Measurements from ENCODE around the gene AGAP4.
"Not testable (repeated sequence)": the region's sequence is repeated elsewhere in the genome, so short reads cannot be mapped to it uniquely, and the experiment has no call there.

AGAP4 gene

DNA sequence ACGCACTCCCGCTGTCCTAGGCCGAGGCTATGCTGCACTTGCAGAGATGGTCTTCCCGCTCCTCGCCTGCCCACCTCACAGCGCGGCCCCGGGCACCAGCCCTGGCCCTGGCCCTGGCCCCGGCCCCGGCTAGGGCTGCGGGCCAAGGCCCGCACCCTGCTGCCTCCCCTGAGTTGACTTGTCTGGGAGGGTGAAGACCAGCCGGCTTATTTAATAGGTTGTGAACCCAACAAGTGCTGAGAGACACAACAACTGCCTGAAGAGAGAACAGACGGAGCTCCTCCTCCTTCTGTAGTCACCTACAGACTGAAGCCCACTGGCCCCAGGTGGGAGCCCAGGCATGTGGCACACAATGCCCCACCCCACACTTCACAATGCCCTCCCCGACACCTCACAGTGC lies at the start of gene AGAP4:
Gene AGAP4, minus strand, starts transcription at position 101 of the 400 bp plus-strand sequence. CDS start 153 bp downstream, outside the sequence.
- DNase-seq = not testable (repeated sequence)

DNA sequence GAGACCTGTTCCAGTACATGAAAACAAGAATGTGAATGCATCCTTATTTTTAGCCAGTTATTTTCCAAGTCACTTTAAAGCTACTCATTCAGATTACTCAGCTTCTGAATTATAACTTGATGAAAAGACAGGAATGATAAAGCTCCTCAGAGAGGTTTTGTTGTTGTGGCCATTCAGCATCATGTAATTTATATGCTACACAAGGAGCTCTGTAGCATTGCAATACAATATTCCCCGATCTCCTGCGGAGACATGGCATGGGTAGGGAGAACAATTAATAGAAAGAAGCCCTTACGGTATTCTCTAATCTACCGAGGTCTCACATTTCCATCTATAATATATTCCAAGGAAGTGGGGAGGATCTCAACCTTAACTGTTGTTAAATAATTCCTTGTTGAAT lies 43.4 kb upstream of the AGAP4 start:
- not testable (repeated sequence) for DNase-seq

DNA sequence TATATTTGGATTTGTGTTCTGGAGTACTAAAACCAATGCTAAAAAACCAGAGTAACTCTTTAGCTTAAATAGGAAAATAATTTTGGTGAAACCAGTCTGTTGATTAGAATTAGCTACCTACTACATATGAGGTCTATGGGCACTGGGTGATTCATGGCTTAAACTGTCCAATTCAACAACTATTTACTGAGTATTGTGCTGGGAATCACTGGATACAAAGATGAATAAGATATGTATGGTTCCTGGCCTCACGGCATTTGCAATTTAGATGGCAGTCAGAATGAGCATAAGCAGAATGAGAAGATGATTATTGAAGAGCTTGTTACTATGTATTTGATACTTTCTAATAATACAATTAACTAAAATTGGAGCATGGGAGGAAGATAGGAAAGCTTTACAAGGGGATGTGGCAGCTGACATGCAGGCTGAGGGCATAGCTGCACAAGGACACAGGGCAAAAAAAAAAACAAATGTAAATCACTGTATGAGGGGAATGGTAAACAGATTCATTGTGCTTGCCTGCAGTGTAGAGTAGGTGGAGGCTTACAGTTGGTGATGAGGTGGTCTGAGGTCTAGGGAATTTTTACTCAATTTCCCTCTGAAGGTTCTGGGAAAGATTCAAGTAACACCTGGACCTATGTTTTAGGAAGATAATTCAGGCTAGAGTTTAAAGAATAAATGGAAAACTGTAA lies 42.4 kb upstream of the AGAP4 start:
- DNase-seq = not testable (repeated sequence)

DNA sequence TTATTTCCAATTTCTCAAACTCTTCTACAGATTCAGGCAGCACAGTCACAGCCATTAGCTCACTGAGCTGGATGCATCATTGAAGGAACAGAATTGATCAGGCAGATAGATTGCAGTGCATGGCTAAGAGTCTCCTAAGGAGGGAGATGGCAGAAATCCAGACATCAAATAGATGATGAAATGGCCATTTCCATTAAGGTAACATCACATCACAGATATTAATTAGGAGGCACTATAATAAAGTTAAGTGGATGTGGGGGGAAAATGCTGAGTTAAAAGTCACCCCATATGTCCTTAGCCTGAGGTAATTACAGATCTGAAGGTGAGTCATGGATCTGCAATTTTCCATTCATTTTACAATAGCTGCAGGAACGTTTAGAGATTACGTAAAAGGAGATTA lies 35.6 kb upstream of the AGAP4 start:
- not testable (repeated sequence) for DNase-seq

DNA sequence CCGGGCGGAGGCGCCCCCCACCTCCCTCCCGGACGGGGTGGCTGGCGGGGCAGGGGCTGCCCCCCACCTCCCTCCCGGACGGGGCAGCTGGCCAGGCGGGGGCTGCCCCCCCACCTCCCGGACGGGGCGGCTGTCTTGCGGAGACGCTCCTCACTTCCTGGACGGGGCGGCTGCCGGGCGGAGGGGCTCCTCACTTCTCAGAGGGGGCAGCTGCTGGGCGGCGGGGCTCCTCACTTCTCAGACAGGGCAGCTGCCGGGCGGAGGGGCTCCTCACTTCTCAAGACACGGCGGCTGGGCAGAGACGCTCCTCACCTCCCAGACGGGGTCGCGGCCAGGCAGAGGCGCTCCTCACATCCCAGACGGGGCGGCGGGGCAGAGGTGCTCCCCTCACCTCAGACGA lies 18.1 kb upstream of the AGAP4 start:
- DNase-seq = not testable (repeated sequence)

DNA sequence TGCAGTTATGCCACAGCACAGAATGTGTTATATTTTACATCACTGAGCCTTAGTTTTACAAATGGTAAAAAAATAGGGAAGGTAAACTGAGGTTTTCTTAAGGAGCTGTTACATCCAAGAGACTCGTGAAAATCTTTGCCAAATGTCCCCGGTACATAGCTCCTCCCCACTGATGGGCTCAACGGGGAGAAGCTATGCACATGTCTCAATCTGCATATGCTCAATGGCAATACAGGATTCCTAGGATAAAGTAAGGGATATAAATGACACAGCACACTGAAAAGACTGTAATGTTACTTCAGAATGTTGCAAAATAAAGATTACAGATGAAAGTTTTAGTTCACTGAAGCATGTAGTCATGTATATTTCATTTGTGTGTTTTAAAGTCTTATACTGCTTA lies 17.0 kb upstream of the AGAP4 start:
- not testable (repeated sequence) for DNase-seq

DNA sequence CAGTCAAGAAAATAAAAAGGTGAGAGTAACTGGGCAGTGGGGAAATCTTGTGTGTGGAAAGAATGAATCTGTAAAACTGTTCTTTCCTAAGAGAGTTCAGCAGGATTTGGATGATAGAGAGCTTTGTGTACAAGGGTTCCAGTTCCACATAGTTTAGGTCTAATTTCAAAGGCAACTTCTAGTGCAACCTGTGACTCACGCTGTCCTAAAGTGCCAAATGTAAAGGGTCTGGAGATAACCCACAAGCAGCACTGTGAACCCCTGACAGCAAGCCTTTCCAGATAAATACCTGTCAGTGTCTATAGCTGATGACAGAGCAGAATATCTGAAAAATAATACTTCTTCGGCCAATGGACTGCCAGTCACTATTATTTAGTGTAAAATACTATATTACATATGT lies 16.3 kb upstream of the AGAP4 start:
- not testable (repeated sequence) for DNase-seq

DNA sequence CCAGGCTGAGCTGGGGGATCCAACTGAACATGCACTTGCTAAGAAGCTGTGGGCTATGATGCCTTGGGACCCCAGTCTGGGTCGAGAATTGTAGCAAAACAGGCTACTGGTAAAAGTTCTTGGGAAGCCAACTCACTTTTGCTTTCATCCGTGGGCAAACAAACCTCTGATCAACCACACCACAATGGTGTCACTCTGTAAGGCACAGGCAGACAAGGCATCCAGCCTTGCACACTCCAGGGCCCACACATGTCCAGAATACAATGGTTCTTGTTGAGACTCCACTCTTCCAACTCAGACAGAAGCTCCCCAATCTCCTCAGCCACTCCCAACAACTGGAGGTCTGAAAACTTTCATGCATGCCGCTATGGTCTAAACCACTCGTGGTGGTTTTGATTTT lies 10.6 kb upstream of the AGAP4 start:
- DNase-seq = not testable (repeated sequence)

DNA sequence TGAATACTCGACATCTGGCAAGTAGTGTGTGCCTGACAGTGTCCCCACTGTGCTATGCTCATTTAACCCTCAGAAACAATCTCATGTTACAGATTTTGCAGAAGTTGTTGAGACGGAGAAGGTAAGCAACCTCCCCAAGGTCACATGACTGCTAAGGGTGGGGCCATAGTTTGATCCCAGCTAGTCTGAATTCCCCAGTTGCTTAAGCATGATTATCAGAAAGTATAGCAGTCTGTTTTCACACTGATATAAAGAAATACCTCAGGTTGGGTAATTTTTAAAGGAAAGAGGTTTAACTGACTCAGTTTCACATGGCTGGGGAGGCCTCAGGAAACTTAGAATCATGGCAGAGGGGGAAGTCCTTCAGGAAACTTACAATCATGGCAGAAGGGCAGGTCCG lies 1.2 kb upstream of the AGAP4 start:
- not testable (repeated sequence) for DNase-seq

DNA sequence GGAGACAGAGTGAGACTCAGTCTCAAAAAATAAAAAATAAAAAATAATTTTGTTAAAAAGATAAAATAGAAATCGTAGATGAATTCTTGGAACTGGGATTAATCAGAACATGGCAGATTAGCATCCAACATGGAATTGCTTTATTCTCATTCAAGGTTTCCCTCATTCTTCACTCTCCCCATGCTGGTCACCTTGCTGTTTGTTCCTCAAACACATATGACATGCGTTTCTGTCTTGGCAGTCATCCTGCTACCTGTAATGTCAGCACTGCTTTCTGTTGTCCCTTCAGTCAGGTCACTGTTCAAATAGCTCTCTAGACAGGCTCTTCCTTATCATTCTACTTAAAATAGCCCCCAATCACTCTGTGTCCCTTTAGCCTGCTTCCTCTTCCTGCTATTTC lies 24.4 kb downstream of the AGAP4 start:
- not testable (repeated sequence) for DNase-seq

DNA sequence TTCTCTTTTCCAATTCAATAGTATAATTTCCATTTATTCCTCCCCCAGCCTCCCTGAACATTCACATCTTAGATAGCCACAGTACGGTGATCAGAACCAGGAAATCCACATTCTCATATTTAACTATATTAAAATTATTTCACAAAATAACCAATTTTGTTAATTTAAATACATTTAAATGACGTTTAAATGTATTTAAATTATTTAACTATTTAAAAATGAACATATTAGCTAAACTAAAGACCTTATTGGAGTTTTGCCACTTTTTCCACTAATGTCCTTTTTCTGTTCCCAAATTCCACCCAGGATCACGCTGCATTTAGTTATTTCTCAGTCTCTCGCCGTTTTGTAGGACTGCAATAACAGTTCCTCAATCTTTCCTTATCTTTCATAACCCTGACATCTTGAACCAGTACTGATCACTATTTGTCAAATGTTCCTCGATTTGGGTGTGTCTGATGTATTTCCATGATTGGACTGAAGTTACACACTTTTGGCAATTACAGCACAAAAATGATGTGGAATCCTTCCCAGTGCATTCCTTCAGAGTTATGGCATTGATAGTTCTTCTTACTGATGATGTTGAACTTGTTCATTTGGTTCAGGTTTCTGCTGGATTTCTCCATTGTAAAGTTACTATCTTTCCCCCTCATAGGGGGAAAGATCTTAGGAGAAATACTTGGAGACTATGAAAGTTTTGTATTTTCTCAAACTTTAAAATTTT lies 27.0 kb downstream of the AGAP4 start:
- DNase-seq = not testable (repeated sequence)

DNA sequence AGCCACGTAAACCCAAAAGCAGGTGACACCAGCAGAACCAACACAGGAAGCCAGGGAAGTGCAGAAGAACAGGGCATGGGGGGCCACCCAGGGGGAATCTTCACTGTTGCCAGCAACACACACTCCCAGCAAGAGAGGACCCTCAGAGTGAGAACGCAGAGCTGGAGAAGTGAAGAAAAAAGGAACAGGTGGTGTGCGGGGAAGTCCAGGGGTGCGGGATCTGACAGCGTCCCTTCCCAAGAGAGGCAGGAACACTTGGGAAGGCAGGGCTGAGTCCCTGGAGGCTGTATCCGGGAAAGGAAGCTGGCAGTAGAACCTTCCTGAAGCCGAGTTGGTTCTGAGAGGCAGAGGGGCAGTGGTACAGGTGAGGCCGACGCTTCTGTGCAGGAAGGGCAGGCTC lies 27.7 kb downstream of the AGAP4 start:
- DNase-seq = no peak

DNA sequence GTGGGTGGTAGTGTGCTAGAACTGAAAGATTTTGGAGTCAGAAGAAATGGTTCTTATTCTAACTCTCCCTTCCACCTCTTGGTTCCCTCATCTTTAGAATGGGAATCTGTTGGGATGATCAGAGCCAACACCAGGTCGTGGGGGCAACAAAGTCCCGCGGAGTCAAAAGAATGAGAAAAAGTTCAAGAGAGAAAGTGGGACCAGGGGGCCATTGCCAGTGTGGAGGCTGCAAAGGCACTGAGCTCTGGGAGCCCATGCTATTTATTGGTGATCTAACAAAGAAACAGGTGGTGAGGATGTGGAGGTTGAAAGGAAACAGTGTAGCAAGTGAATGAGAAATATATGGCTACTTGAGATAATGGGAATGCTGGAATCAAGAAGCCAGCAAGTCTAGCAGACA lies 29.4 kb downstream of the AGAP4 start:
- DNase-seq = no peak

DNA sequence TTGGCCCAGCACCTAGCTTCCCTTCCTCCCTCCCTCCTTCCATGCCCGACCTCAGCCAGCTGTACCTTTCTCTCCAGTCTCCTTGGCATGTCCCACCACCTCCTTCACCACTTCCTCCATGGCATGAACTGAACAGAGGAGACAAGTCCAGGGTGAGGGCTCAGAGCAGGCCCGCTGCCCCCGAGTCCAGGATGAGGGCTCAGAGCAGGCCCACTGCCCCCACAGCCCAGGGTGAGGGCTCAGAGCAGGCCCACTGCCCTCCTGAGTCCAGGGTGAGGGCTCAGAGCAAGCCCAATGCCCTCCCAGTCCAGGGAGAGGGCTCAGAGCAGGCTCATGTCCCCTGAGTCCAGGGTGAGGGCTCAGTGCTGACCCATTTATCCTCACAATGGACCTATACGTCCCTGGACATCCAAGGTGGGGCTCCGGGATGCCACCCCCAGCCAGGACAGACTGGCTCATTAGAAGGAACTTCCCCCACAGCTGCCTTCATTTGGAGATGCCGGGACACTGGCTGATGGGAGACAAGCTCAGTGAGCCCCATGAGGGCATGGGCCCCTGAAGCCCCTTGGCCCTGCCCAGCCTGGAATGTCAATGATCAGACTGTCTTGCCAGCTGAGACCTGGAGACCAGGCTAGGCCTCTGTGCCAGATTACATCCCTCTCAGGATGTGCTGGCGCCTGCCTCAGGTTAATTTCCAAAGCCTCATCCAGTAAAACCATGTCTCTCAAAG lies 30.0 kb downstream of the AGAP4 start:
- DNase-seq = no peak

DNA sequence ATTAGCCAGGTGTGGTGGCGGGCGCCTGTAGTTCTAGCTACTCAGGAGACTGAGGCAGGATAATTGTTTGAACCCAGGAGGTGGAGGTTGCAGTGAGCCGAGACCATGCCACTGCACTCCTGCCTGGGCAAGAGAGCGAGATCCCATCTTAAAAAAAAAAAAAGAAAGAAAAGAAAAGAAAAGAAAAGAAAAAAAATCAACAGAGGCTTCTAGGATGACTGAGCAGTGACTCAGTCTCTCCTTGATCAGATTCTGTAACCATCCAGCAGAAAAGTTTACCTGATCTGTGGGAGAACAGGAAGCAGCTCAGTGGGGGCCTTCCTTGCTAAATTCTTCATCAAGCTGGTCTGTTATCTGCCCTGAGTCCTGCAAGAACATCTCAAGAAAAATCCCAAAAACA lies 33.2 kb downstream of the AGAP4 start:
- DNase-seq = not testable (repeated sequence)

DNA sequence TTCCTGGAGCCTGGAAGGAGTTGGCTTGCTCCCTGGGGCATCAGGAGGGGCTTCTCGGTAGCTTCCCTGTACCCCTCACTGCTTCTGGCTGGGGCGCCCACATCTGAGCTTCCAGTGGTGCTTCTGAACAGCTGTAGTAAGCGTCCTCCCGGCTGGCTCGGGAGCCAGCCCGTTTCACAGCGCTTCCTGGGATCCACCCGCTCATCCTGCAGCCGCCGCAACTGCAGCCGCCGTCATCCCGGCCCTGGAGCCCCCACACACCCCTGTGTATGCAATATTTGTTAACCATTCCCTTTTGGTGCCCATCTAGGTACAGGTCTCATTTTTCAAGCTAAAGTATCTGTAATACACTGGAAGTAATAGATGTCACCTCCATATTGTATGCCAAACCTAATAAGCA lies 34.3 kb downstream of the AGAP4 start:
- DNase-seq = not testable (repeated sequence)

DNA sequence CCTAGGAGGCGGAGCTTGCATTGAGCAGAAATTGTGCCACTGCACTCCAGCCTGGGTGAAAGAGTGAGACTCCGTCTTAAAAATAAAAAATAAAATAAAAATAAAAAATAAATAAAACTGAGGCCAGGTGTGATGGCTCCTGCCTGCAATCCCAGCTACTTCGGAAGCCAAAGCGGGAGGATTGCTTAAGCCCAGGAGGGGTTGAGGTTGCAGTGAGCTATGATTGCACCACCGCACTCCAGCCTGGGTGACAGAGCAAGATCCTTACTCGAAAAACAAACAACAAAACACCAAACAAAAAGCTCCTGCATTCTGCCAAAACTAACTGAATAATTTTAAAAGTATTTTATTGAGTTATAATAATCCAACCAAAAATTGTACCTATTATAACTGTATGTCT lies 36.2 kb downstream of the AGAP4 start:
- no peak for DNase-seq

DNA sequence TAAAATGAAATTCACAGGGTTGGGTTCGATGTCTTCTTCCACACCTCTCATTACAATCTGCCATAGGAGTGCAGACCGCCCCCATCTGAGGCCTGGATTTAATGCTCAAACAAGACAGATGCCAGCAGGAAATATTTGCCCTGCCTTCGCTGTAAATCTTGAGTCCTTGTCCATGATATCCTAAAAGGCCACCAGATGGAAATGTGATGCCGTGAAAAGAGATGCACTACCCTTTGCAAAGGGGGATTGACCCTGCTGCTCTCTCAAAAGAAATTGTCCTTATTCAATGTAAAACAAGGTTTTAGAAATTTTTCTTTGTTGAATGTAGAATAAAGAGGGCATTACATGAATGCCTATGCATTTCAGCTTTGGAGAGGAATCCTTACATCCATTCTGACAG lies 37.5 kb downstream of the AGAP4 start:
- DNase-seq = no peak

DNA sequence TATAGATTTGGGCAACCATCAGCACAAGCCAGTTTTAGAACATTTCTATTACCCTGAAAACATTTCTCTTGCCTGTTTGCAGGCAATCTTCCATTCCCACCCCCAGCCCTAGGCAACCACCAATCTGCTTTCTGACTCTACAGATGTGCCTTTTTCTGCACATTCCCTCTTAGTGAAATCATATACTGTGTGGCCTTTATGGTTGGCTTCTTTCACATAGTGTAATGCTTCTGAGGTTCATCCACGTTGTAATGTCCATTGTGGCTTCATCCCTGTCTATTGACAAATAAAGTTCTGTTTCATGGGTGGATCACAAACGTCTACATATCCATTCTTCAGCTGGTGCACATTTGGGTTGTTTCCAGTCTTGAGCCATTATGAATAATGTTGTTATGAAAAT lies 42.3 kb downstream of the AGAP4 start:
- DNase-seq = not testable (repeated sequence)

DNA sequence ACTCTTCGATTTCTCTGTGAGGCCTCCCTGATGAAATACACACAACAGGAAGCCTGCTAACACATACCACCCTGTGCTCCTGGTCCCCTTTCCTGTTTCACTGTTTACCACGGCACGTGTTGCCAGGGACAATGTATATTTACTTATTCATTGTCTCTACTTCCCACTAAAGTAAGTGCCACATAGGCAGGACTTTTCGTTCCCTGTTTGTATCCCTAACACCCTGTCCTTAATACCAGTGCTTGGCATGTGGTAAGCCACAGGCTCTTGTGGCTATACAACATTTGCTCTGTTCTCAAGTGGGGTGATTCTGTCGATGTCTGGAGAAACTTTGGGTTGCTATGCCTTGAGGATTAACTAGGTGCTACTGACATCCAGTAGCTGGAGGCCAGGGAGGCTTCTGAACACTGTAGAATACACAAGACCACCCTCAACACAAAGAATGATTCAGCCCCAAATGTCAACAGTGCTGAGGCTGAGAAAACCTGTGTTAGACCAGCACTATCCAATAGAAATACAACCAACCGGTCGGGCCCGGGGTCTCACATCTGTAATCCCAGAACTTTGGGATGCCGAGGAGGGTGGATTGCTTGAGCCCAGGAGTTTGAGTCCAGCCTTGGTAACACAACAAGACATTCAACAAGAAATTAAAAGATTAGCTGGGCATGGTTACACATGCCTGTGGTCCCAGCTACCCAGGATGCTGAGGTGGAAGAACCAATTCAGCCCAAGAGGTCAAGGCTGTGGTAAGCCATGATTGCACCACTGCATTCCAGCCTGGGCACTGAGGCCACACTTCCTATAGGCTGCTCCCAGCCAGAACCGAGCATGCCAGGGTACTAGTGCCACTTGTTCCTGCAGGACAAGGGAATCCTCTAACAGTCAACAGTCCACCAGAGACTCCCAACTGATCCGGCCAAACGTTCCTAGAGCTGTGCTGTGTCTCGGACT lies 44.0 kb downstream of the AGAP4 start:
- not testable (repeated sequence) for DNase-seq

DNA sequence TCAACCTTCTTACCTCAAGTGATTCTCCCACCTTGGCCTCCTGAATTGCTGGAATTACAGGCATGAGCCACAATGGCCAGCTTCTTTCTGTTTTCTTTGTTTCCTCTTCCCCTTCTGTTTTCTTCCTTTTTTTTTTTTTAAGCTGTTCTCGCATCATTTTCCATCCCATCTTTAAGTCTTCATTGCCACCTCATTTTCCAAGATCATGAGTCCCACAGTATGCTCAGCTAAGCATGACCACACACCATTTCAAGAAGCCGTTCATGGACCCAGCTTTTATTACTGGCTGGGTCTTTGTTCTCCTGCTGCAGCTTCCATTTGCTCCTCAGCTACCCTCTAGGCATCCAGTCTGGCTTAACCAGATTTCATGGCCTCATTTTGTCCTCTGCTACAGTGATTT lies 52.5 kb downstream of the AGAP4 start:
- DNase-seq = not testable (repeated sequence)

DNA sequence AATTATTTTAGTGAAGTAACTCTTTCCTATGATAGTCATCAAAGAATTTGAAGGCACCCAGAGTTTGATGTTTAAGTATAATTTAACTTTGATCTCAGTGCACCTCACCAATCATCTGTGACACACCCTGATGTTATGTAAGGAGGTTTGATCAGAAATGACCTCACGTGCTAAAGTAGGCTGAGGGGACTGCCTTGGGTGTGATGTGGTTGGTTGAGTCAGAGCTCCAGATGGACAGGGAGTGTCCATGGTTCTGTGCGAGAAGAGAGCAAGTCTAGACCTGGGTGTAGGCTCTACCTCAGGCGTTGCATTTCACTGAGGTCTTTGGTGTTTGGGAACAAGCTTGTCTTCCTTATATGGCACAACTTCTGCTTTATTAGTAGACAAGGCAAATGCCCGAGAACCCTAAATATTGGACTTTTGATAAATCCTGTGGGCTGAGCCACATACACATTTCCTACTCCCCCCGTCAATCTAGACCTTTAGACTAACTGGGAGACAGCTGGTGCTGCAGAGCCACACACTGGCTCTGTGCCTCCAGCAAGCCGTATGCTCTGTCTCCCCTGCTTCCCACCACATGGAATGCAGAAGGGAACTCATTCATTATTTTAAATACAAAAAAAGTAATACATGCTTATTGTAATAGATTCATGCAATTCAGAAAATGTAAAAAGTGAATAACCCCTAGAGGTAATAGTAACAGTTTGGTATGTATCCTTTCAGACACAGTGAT lies 56.4 kb downstream of the AGAP4 start:
- not testable (repeated sequence) for DNase-seq
